PFSK-1 (cell line): ENCODE results near the gene PIK3R1.

Source experiments
- FOXP2 ChIP-seq: optimal IDR thresholded peaks from 2 replicates; pipeline ENCODE3; 2011; ENCODE audit warnings: borderline replicate concordance, control low read depth, inconsistent platforms; ENCODE audit not compliant: insufficient read depth; ENCODE audit errors: extremely low read length, extremely low read depth
- POLR2AphosphoS5 ChIP-seq: IDR thresholded peaks from 2 replicates; pipeline ENCODE4 v1.6.1; 2012; ENCODE audit warnings: low read depth, mild to moderate bottlenecking, control low read depth, low read length, moderate library complexity
- REST ChIP-seq, 2 experiments: IDR thresholded peaks; 2 replicates each; pipeline versions ENCODE4 v1.6.1 to v1.8.0; 2011 to 2012; ENCODE audit warnings: low read depth in 2 of 2, low read length in 2 of 2, control low read depth in 1 of 2, inconsistent platforms in 1 of 2, mild to moderate bottlenecking in 1 of 2, moderate library complexity in 1 of 2; ENCODE audit not compliant: insufficient read depth in 1 of 2
- SIN3A ChIP-seq: IDR thresholded peaks from 2 replicates; pipeline ENCODE4 v1.6.1; 2012; ENCODE audit warnings: mild to moderate bottlenecking, low read length, moderate library complexity, borderline replicate concordance; ENCODE audit not compliant: insufficient read depth
- TAF1 ChIP-seq: IDR thresholded peaks from 2 replicates; pipeline ENCODE4 v1.6.1; 2012; ENCODE audit warnings: low read length, control low read depth, borderline replicate concordance; ENCODE audit not compliant: insufficient read depth

GRCh38 chr5:68286612-68286912 lies 71.0 kb downstream of the PIK3R1 start:
- TF ChIP-seq SIN3A = no peak
- no peak for TF ChIP-seq POLR2AphosphoS5
- no peak for TF ChIP-seq REST (IDR thresholded peaks at IDR 0.05; ENCODE audit: insufficient read depth in 1 of 2, low read depth in 2 of 2, low read length in 2 of 2)
- TF ChIP-seq FOXP2 = no peak
- TF ChIP-seq TAF1 = no peak
